Upper lobe of right lung (tissue), 1 donor: Measurements from ENCODE around the gene DNAJA2. TPM values are rescaled to one million over a fixed set of nuclear protein-coding genes. Genes with fewer than 3 reads are reported as not detected.

Experiments
- ATAC-seq: fragments of 200-7000 bp; cut with Tn5 transposase; one replicate; pipeline ENCODE4 v1.9.1; 2020; ENCODE audit warnings: mild to moderate bottlenecking, moderate library complexity
- DNase-seq: peaks from one replicate; pipeline ENCODE4 v3.0.0-alpha.2; 2020
- H3K27ac ChIP-seq: fragments of 200-600 bp; one replicate; pipeline ENCODE4 v1.8.0; 2022
- H3K27me3 ChIP-seq: fragments of 200-600 bp; one replicate; pipeline ENCODE4 v1.8.0; 2022; ENCODE audit warnings: mild to moderate bottlenecking
- H3K36me3 ChIP-seq: fragments of 200-600 bp; one replicate; pipeline ENCODE4 v1.8.0; 2022
- H3K4me1 ChIP-seq: fragments of 200-600 bp; one replicate; pipeline ENCODE4 v1.8.0; 2022
- H3K4me3 ChIP-seq: fragments of 200-600 bp; one replicate; pipeline ENCODE4 v1.8.0; 2022; ENCODE audit warnings: mild to moderate bottlenecking
- H3K9me3 ChIP-seq: fragments of 200-600 bp; one replicate; pipeline ENCODE4 v1.8.0; 2022
- intact Hi-C: fragments of 100-400 bp; cut with DNase I; formaldehyde crosslinking; loops from one replicate; pipeline ENCODE4 v1.11.0; 2022
- total RNA-seq: library from RNA; stranded (reverse); fragmentation: NEBNext Ultra II Directional; extraction: Animal tissue kit (Norgen Biotek cat#: 25700); gene quantifications from one replicate; pipeline ENCODE4 v1.2.1, GENCODE V29; 2021
- TF ChIP-seq, protein P1 (sequence below): fragments of 200-600 bp; IDR thresholded peaks from one replicate; pipeline ENCODE4 v1.8.0; 2022; ENCODE audit warnings: antibody characterized with exemption
- donor health status: DM: no; HTN: yes; CAD: no; lungs with severe emphysema.

DNAJA2 gene
- total RNA-seq, 1 donor from 2014 or later, result 43.4 TPM

DNA sequence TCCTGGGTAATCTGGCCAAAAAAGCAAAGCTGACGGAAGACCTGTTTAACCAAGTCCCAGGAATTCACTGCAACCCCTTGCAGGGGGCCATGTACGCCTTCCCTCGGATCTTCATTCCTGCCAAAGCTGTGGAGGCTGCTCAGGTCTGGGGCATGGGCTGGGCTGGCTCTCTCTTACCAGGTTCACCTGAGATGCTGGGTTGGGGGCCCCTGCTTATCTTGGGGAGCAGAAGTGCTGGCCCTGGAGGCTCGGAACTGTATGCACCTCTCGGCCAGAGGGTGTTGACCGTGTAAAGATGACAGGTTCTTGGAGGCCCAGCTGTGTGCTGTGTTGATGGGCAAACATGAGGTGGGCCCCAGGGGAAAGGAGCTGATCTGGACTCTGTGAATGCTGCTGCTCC, 49.1 kb downstream of the DNAJA2 start:
- H3K9me3 ChIP-seq, result no peaks in the 10 kb centered on the region
- intact Hi-C loops, result loop anchor here (5.0 kb wide), 1 partner anchor 202 kb away; no protein-coding TSS in a partner anchor
- H3K36me3 ChIP-seq, result peaks cover 6% of the 10 kb centered on the region
- H3K27me3 ChIP-seq, result no peaks in the 10 kb centered on the region
- no peak overlapping the region for H3K4me3 ChIP-seq
- ATAC-seq, result no peak
- H3K4me1 ChIP-seq, result no peaks in the 10 kb centered on the region
- TF ChIP-seq, protein P1, sequence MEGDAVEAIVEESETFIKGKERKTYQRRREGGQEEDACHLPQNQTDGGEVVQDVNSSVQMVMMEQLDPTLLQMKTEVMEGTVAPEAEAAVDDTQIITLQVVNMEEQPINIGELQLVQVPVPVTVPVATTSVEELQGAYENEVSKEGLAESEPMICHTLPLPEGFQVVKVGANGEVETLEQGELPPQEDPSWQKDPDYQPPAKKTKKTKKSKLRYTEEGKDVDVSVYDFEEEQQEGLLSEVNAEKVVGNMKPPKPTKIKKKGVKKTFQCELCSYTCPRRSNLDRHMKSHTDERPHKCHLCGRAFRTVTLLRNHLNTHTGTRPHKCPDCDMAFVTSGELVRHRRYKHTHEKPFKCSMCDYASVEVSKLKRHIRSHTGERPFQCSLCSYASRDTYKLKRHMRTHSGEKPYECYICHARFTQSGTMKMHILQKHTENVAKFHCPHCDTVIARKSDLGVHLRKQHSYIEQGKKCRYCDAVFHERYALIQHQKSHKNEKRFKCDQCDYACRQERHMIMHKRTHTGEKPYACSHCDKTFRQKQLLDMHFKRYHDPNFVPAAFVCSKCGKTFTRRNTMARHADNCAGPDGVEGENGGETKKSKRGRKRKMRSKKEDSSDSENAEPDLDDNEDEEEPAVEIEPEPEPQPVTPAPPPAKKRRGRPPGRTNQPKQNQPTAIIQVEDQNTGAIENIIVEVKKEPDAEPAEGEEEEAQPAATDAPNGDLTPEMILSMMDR, result no peak
- DNase-seq, result no peak
- H3K27ac ChIP-seq, result no peak overlapping the region

DNA sequence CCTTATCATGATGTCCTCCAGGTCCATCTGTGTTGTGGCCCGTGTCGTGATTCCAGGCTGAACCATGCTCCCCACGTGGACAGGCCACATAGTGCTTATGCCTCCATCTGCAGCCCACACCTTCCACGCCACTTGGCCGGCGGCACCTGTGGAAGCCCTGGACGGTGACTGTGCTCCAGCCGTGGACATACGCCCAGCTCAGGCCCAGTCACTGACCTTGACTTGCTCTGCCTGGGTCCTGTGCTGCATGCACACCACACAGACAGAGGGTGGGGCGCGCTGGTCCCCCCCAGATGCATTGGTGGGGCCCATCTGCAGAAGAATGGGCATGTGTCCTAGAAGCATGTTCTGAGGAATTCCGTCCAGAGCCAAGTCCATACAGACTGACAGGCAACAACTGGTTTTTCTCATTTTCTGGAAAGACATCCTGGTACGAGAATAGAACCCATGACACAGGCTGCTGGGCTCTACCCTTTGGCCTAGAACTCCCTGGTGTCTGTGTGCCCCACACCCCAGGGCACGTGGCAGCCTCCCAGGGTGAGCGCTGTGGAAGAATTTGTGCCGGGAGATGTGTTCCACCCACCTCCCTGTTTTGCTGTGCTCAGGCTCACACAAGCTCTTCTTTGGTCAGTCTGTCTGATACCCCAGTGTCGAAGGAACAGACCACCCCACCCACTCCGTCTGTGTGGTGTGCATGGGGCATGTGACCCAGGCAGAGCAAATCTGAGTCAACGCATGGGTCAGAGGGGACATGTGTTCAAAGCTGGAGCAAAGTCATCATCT, 49.8 kb downstream of the DNAJA2 start:
- no peak overlapping the region for H3K4me3 ChIP-seq
- H3K4me1 ChIP-seq, result no peaks in the 10 kb centered on the region
- intact Hi-C loops, result loop anchor here (5.0 kb wide), 1 partner anchor 201 kb away; no protein-coding TSS in a partner anchor
- TF ChIP-seq, protein P1, result no peak
- H3K36me3 ChIP-seq, result peaks cover 6% of the 10 kb centered on the region
- H3K27me3 ChIP-seq, result no peaks in the 10 kb centered on the region
- DNase-seq (no peak), ATAC-seq (no peak)
- no peak overlapping the region for H3K27ac ChIP-seq
- H3K9me3 ChIP-seq, result no peaks in the 10 kb centered on the region

DNA sequence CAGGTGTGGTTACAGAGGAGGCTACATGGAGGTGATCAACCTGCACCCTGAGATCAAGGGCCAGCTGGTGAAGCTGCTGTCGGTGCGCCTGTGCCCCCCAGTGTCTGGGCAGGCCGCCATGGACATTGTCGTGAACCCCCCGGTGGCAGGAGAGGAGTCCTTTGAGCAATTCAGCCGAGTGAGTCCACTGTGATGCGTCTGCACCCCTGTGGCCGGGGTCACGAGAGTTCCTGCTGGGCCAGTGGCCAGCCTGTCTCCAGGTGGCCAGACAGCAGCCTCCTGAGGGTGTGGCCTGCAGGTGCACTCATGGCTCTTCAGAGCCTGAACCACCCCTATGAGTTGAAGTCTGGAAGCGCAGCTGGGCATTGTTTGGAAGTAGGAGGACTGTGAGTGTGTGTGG, 51.2 kb downstream of the DNAJA2 start:
- H3K4me3 ChIP-seq, result no peak overlapping the region
- no peaks in the 10 kb centered on the region for H3K4me1 ChIP-seq
- no peaks in the 10 kb centered on the region for H3K9me3 ChIP-seq
- H3K27me3 ChIP-seq, result no peaks in the 10 kb centered on the region
- TF ChIP-seq, protein P1, result no peak
- H3K27ac ChIP-seq, result no peak overlapping the region
- intact Hi-C loops, result loop anchor here (5.0 kb wide), 1 partner anchor 200 kb away; no protein-coding TSS in a partner anchor
- ATAC-seq (peak; percentile 6), DNase-seq (no peak)
- peaks cover 6% of the 10 kb centered on the region for H3K36me3 ChIP-seq

DNA sequence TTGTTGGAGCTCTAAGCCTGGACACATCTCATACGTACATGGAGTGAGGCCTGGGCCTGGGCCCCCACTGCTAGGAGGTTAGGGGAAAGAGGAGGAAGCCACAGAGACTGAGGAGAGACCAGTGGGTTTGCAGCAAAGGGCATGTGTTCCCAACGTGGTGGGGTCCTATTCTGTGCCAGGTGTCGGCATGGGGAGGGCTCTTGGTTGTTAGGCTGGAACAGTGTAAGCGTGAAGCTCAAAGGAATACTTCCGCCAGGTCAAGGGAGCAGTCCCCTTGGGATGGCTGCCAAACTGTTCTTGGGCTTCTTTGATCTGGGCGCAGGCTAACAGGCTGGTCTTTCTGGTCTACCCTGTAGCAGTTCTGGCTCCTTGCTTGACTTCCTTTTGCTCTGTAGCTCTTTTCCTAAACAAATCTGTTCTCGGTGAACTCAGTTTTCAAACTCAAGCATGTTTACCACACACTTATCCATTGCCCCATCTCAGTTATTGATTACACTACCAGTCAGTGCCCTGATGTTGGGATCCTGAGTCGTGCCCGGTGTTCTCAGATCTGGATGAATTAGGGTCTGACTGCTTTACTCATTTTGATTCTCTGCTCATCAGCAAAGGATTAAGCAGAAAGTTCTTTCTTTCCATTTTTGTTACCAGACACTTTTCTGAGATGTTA, 52.9 kb downstream of the DNAJA2 start:
- intact Hi-C loops, result loop anchor here (5.0 kb wide), 1 partner anchor 198 kb away; no protein-coding TSS in a partner anchor
- Histone ChIP-seq H3K27ac (no peak overlapping the region), H3K9me3 (no peaks in the 10 kb centered on the region), H3K27me3 (no peaks in the 10 kb centered on the region), H3K4me1 (no peaks in the 10 kb centered on the region), H3K36me3 (peaks cover 6% of the 10 kb centered on the region), H3K4me3 (no peak overlapping the region)
- peak; percentile 71 for ATAC-seq
- DNase-seq, result no peak
- TF ChIP-seq, protein P1, result no peak

DNA sequence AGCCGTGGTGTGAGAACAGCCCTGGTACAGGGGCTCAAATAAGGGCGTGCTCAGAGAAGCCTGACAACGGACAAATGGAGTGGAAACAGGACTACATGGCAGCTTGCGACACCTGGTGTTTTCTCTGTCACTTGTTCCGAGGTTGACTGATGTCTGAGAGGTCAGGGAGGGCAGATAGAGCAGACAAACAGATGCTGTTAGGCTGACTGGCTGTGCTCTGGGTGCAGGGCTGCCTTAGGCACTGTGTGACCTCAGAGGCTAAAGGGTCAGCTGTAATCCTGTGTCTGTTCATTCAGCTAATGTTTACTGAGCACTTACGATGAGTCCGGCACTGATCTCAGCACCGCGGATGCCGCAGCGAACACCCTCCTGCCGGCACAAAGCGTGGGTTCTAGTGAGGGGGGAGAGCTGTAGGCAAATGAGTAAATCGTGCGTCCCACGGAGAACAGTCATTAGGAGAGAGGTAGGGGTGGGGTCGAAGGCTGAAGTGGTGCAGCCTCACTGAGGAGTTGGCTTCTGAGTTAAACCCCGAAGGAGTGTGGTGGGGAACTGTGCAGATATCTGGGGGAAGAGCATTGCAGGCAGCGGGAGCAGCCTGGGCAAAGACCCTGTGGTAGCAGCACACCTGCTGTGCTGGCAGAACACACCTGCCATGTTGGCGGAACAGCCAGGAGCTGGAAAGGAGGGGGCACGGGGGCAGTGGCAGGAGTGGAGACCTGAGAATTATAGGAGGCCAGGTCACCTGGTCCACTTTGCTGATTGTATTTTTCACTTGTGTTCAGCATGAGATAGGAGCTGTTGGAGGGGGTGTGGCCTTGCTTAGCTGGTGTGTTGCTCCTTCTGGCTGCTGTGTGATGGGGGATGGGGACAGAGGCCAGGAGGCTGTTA, 54.3 kb downstream of the DNAJA2 start:
- Histone ChIP-seq H3K9me3 (no peaks in the 10 kb centered on the region), H3K36me3 (peaks cover 6% of the 10 kb centered on the region), H3K4me1 (no peaks in the 10 kb centered on the region), H3K27me3 (no peaks in the 10 kb centered on the region), H3K4me3 (no peak overlapping the region), H3K27ac (no peak overlapping the region)
- intact Hi-C loops, result no loop called here
- TF ChIP-seq, protein P1, result no peak
- DNase-seq (no peak), ATAC-seq (no peak)
